HG02981 (cell line): ENCODE results near the gene TMEM108.

Experiments
- ATAC-seq: cut with Tn5 transposase; IDR thresholded peaks from one replicate; pipeline ENCODE4 v1.9.1; 2021; ENCODE audit warnings: mild to moderate bottlenecking, moderate library complexity; ENCODE audit not compliant: unreplicated experiment

TMEM108 gene

GRCh38 chr3:133445108-133445507 is 406.9 kb downstream of the TMEM108 start:
- ATAC-seq = no peak
